IgD-negative memory B cell (primary cell): ENCODE measurements around the gene ARHGEF17. TPM values are rescaled to one million over a fixed set of nuclear protein-coding genes. Genes with fewer than 3 reads are reported as not detected.

Experiments
- polyA plus RNA-seq: library from polyadenylated mRNA; unstranded; fragments of 300-500 nt; fragmentation: Illumina TruSeq; gene quantifications from one replicate; pipeline ENCODE4 v1.2.3, GENCODE V29; 2021

ARHGEF17 gene
- polyA plus RNA-seq, 1 donor from 2014 or later = not detected

Other genes with a start within 250 kb of the ARHGEF17 start
- 72.1 TPM for gene FCHSD2, start 166.0 kb upstream of the ARHGEF17 start, polyA plus RNA-seq
- gene P2RY2, start 90.0 kb upstream of the ARHGEF17 start, polyA plus RNA-seq = 0.13 TPM
- gene P2RY6, start 35.9 kb upstream of the ARHGEF17 start, polyA plus RNA-seq = not detected
- 29.9 TPM for gene RELT, start 68.1 kb downstream of the ARHGEF17 start, polyA plus RNA-seq